Stimulated activated CD8-positive, alpha-beta memory T cell treated with anti-CD3 and anti-CD28 coated beads, Interleukin-7, amount 100 ng/mL, for 48 hours (primary cell): ENCODE data around the gene KLHL18.
"Not testable (repeated sequence)": the region's sequence is repeated elsewhere in the genome, so short reads cannot be mapped to it uniquely, and the experiment has no call there.

Source experiments
- DNase-seq, 2 donors: peaks; one replicate each; pipeline ENCODE4 v3.0.0-alpha.2; 2020; ENCODE audit warnings: low read depth in 1 of 2; ENCODE audit errors: extremely low read depth in 1 of 2

Gene KLHL18

GRCh38 chr3:47310391-47310790, 27.6 kb downstream of the KLHL18 start:
- no peak for DNase-seq

- DNase-seq: no peak
Observed at GRCh38 chr3:47313341-47314055, 30.8 kb downstream of the KLHL18 start.

- no peak for DNase-seq
Observed at GRCh38 chr3:47314056-47314764, 31.5 kb downstream of the KLHL18 start.

GRCh38 chr3:47315069-47315647, 32.4 kb downstream of the KLHL18 start:
- DNase-seq: no peak

- DNase-seq: not testable (repeated sequence)
Observed at GRCh38 chr3:47316151-47316550, 33.4 kb downstream of the KLHL18 start.

- no peak for DNase-seq
Observed at GRCh38 chr3:47318916-47319315, 36.2 kb downstream of the KLHL18 start.

- DNase-seq: no peak
Observed at GRCh38 chr3:47319956-47320355, 37.2 kb downstream of the KLHL18 start.

- no peak for DNase-seq
Observed at GRCh38 chr3:47323431-47324277, 40.9 kb downstream of the KLHL18 start.

GRCh38 chr3:47324278-47324865, 41.6 kb downstream of the KLHL18 start:
- peak in 1 of 2 donors; percentile 16 for DNase-seq

GRCh38 chr3:47333907-47334306, 51.2 kb downstream of the KLHL18 start:
- DNase-seq: no peak

GRCh38 chr3:47337656-47338055, 54.9 kb downstream of the KLHL18 start:
- DNase-seq: no peak

GRCh38 chr3:47339951-47340350, 57.2 kb downstream of the KLHL18 start:
- DNase-seq: no peak

- no peak for DNase-seq
Observed at GRCh38 chr3:47340866-47341265, 58.1 kb downstream of the KLHL18 start.

- DNase-seq: no peak
Observed at GRCh38 chr3:47342151-47342550, 59.4 kb downstream of the KLHL18 start.

GRCh38 chr3:47342812-47343211, 60.1 kb downstream of the KLHL18 start:
- DNase-seq: no peak

GRCh38 chr3:47343471-47343971, 60.8 kb downstream of the KLHL18 start:
- no peak for DNase-seq

GRCh38 chr3:47344971-47345370, 62.2 kb downstream of the KLHL18 start:
- no peak for DNase-seq

GRCh38 chr3:47347217-47347801, 64.6 kb downstream of the KLHL18 start:
- no peak for DNase-seq

GRCh38 chr3:47348411-47349154, 65.8 kb downstream of the KLHL18 start:
- no peak for DNase-seq

GRCh38 chr3:47355010-47355409, 72.3 kb downstream of the KLHL18 start:
- no peak for DNase-seq
